ENCODE results near the gene COPE. TPM values are rescaled to one million over a fixed set of nuclear protein-coding genes. Genes with fewer than 3 reads are reported as not detected.
A peak's percentile ranks its signal among the peaks of the same experiment; 100 is the strongest.

The COPE gene
- total RNA-seq, 1 donor from 2014 or later: 212 TPM

- intact Hi-C loops (cut with DNase I): no loop called here
- TF ChIP-seq POLR2A (IDR thresholded peaks at IDR 0.05) (no peak), CTCF (IDR thresholded peaks at IDR 0.05) (no peak), POLR2AphosphoS5 (IDR thresholded peaks at IDR 0.05; ENCODE audit: insufficient read depth in 1 of 2, low read depth in 1 of 2) (no peak)
- peaks cover 17% of the 10 kb centered on the region for H3K4me1 ChIP-seq
- no peak overlapping the region for H3K27ac ChIP-seq
- peak overlapping the region in 1 of 2 donors; percentile 22 for H3K4me3 ChIP-seq
- H3K36me3 ChIP-seq: peaks cover 0 to 38% of the 10 kb centered on the region in 2 donors
- DNase-seq (ENCODE audit: extremely low spot score in 2 of 2): no peak
- H3K9me3 ChIP-seq: no peaks in the 10 kb centered on the region
- H3K27me3 ChIP-seq: no peaks in the 10 kb centered on the region
These were observed 50.1 kb downstream of the COPE start for GRCh38 chr19:18869023-18869618.

DNA sequence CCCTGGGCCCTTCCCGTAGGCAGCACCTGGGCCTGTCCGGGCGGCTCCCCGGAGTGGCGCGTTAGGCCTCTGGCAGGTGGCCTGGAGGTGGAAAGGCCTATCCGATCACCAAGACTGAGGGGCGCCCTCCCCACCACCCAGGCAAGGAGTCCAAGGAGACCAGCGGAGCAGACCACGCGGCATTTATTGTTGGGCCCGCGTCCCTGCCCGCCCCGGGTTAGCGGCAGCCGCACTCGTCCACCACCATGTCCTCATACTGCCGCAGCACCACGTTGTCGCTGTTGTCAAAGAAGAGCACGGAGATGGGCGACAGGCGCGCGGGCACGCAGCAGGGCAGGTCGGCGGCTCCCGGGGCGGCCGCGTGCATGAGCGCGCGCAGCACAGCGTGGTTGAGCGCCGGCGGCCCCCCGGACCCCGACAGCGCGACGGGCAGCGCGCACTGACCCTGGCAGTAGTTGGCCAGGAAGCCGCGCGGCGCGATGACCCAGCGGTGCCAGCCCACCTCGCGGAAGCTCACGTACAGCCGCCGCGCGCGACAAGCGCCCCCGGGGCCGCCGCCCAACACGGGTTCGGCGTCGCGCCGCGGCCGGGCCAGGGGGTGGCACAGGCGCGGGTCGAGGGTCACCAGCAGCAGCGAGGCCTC is 50.7 kb downstream of the COPE start:
- intact Hi-C loops (cut with DNase I): no loop called here
- no peak for TF ChIP-seq POLR2AphosphoS5 (IDR thresholded peaks at IDR 0.05; ENCODE audit: insufficient read depth in 1 of 2, low read depth in 1 of 2)
- TF ChIP-seq CTCF (IDR thresholded peaks at IDR 0.05): no peak
- no peak for TF ChIP-seq POLR2A (IDR thresholded peaks at IDR 0.05)
- Histone ChIP-seq H3K36me3 (peaks cover 0 to 44% of the 10 kb centered on the region in 2 donors), H3K4me3 (peak overlapping the region in 1 of 2 donors; percentile 22), H3K27me3 (no peaks in the 10 kb centered on the region), H3K27ac (no peak overlapping the region), H3K9me3 (no peaks in the 10 kb centered on the region), H3K4me1 (peaks cover 17% of the 10 kb centered on the region)
- DNase-seq (ENCODE audit: extremely low spot score in 2 of 2): no peak

- intact Hi-C loops (cut with DNase I): no loop called here
- peaks cover 17% of the 10 kb centered on the region for H3K4me1 ChIP-seq
- DNase-seq (ENCODE audit: extremely low spot score in 2 of 2): no peak
- no peaks in the 10 kb centered on the region for H3K9me3 ChIP-seq
- no peak overlapping the region for H3K4me3 ChIP-seq
- TF ChIP-seq POLR2A (IDR thresholded peaks at IDR 0.05) (no peak), POLR2AphosphoS5 (IDR thresholded peaks at IDR 0.05; ENCODE audit: insufficient read depth in 1 of 2, low read depth in 1 of 2) (no peak), CTCF (IDR thresholded peaks at IDR 0.05) (no peak)
- H3K27ac ChIP-seq: no peak overlapping the region
- H3K27me3 ChIP-seq: no peaks in the 10 kb centered on the region
- peaks cover 0 to 51% of the 10 kb centered on the region in 2 donors for H3K36me3 ChIP-seq
These were observed 51.4 kb downstream of the COPE start for GRCh38 chr19:18867751-18868150.

DNA sequence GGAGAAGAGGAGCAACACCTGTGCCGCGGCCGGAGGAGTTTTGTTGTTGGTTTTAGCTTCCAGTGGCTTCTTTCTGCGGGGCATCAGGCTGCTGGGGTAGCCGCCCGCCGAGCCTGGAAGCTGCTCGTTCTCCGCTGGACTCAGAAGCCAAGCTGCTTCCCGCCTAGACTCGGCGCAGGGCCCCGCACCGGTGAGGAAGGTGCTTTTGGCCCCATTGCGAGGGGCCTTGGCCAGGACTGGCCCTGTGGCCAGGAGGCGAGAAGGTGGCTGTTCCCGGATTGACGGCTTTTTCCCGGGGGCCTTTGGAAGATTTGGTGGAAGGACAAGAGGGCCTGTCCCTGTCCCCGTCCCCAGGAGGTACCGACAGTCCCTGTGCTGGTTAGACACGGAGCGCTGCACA is 52.0 kb downstream of the COPE start:
- H3K9me3 ChIP-seq: no peaks in the 10 kb centered on the region
- H3K4me3 ChIP-seq: no peak overlapping the region
- peaks cover 0 to 57% of the 10 kb centered on the region in 2 donors for H3K36me3 ChIP-seq
- no peak overlapping the region for H3K27ac ChIP-seq
- H3K4me1 ChIP-seq: peaks cover 17% of the 10 kb centered on the region
- DNase-seq (ENCODE audit: extremely low spot score in 2 of 2): no peak
- TF ChIP-seq CTCF (IDR thresholded peaks at IDR 0.05): no peak
- no peak for TF ChIP-seq POLR2A (IDR thresholded peaks at IDR 0.05)
- no peak for TF ChIP-seq POLR2AphosphoS5 (IDR thresholded peaks at IDR 0.05; ENCODE audit: insufficient read depth in 1 of 2, low read depth in 1 of 2)
- intact Hi-C loops (cut with DNase I): no loop called here
- H3K27me3 ChIP-seq: no peaks in the 10 kb centered on the region

GRCh38 chr19:18866800-18867123 is 52.4 kb downstream of the COPE start:
- peaks cover 17% of the 10 kb centered on the region for H3K4me1 ChIP-seq
- TF ChIP-seq POLR2A (IDR thresholded peaks at IDR 0.05) (no peak), POLR2AphosphoS5 (IDR thresholded peaks at IDR 0.05; ENCODE audit: insufficient read depth in 1 of 2, low read depth in 1 of 2) (peak in 1 of 2 donors; percentile 38), CTCF (IDR thresholded peaks at IDR 0.05) (no peak)
- H3K27ac ChIP-seq: no peak overlapping the region
- H3K4me3 ChIP-seq: no peak overlapping the region
- no peaks in the 10 kb centered on the region for H3K27me3 ChIP-seq
- intact Hi-C loops (cut with DNase I): no loop called here
- no peaks in the 10 kb centered on the region for H3K9me3 ChIP-seq
- no peak for DNase-seq (ENCODE audit: extremely low spot score in 2 of 2)
- H3K36me3 ChIP-seq: peaks cover 0 to 61% of the 10 kb centered on the region in 2 donors
